ENCODE measurements around the gene RNF31.

DNA sequence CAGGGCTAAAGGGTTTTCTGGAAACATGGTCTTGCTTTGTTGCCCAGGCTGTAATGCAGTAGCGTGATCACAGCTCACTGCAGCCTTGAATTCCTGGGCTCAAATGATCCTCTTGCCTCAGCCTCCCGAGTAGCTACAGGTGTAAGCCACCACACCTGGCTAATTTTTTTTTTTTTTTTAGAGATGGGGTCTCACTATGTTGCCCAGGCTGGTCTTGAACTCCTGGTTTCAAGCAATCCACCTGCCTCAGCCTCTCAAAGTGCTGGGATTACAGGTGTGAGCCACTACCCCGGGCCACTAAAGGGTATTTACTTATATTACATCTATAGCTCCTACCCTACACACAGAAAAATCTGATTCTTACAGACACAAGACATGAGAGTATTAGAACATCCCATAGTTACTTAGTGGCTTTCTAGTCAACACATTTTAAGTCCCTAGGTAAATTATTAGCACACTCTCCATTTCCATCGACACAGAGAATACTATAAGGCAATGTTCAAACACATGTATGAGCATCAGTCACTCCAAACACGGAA is 38.9 kb upstream of the RNF31 start:
- TF ChIP-seq YY1 (IDR thresholded peaks at IDR 0.05; ENCODE audit: insufficient read depth, insufficient read length): no peak
- no peak for TF ChIP-seq SUZ12 (IDR thresholded peaks at IDR 0.05; ENCODE audit: extremely low read depth, insufficient read depth, insufficient read length)
- no peak for TF ChIP-seq ZNF274 (IDR thresholded peaks at IDR 0.05; ENCODE audit: low read depth, low read length)

Measured in NT2/D1 (cell line).